GM12878 (cell line): Measurements from ENCODE around the gene CCDC97. TPM values are rescaled to one million over a fixed set of nuclear protein-coding genes. Genes with fewer than 3 reads are reported as not detected.
A peak's percentile ranks its signal among the peaks of the same experiment; 100 is the strongest.

Experiments
- BACH1 ChIP-seq: fragments of 450-650 bp; IDR thresholded peaks from 2 replicates; pipeline ENCODE4 v1.6.1; 2017; ENCODE audit warnings: mild to moderate bottlenecking, borderline replicate concordance
- FOS ChIP-seq: IDR thresholded peaks from 3 replicates; pipeline ENCODE4 v1.6.1; 2011; ENCODE audit warnings: borderline replicate concordance; ENCODE audit not compliant: insufficient read length; ENCODE audit errors: extremely low read depth
- FOXK2 ChIP-seq: fragments of 450-650 bp; IDR thresholded peaks from 2 replicates; pipeline ENCODE4 v1.6.1; 2017; ENCODE audit warnings: mild to moderate bottlenecking, moderate library complexity
- HCFC1 ChIP-seq: fragments of 150-350 bp; IDR thresholded peaks from 2 replicates; pipeline ENCODE4 v1.6.1; 2014; ENCODE audit warnings: low read length
- JUNB ChIP-seq: IDR thresholded peaks from 2 replicates; pipeline ENCODE4 v1.6.1; 2016; ENCODE audit warnings: antibody characterized with exemption, mild to moderate bottlenecking
- KLF5 ChIP-seq: fragments of 450-650 bp; IDR thresholded peaks from 2 replicates; pipeline ENCODE4 v1.6.1; 2014; ENCODE audit warnings: mild to moderate bottlenecking; ENCODE audit not compliant: partially characterized antibody
- MEF2A ChIP-seq: IDR thresholded peaks from 2 replicates; pipeline ENCODE4 v1.6.1; 2011; ENCODE audit warnings: low read depth, mild to moderate bottlenecking, low read length, moderate library complexity; ENCODE audit not compliant: insufficient read depth
- MTA3 ChIP-seq: IDR thresholded peaks from 2 replicates; pipeline ENCODE4 v1.6.1; 2012; ENCODE audit warnings: low read length, inconsistent platforms, borderline replicate concordance
- NFYB ChIP-seq: IDR thresholded peaks from 2 replicates; pipeline ENCODE4 v1.6.1; 2011; ENCODE audit warnings: low read depth, mild to moderate bottlenecking, low read length, improper control_type of control experiment, moderate library complexity; ENCODE audit not compliant: insufficient read depth
- NR2F1 ChIP-seq: fragments of 450-650 bp; conservative IDR thresholded peaks from 2 replicates; pipeline ENCODE4 v1.6.1; 2017; ENCODE audit warnings: mild to moderate bottlenecking
- PML ChIP-seq: IDR thresholded peaks from 2 replicates; pipeline ENCODE4 v1.6.1; 2012; ENCODE audit warnings: low read length, inconsistent platforms
- POLR2AphosphoS5 ChIP-seq: IDR thresholded peaks from 2 replicates; pipeline ENCODE4 v1.6.1; 2011; ENCODE audit warnings: mild to moderate bottlenecking, low read length, inconsistent platforms
- POU2F2 ChIP-seq: IDR thresholded peaks from 3 replicates; pipeline ENCODE4 v1.6.1; 2011; ENCODE audit warnings: low read depth, mild to moderate bottlenecking, low read length, borderline replicate concordance
- RAD21 ChIP-seq: IDR thresholded peaks from 2 replicates; pipeline ENCODE4 v1.6.1; 2011; ENCODE audit warnings: mild to moderate bottlenecking, low read depth, low read length, moderate library complexity; ENCODE audit not compliant: insufficient read depth
- RAD51 ChIP-seq: fragments of 450-650 bp; IDR thresholded peaks from 2 replicates; pipeline ENCODE4 v1.6.1; 2016; ENCODE audit warnings: moderate library complexity, mild to moderate bottlenecking, inconsistent platforms
- RFX5 ChIP-seq: IDR thresholded peaks from 2 replicates; pipeline ENCODE4 v1.6.1; 2011; ENCODE audit warnings: low read depth, low read length, improper control_type of control experiment
- SIX5 ChIP-seq: IDR thresholded peaks from 2 replicates; pipeline ENCODE4 v1.6.1; 2011; ENCODE audit warnings: mild to moderate bottlenecking, low read depth, low read length, moderate library complexity; ENCODE audit not compliant: severe bottlenecking
- SMAD5 ChIP-seq: IDR thresholded peaks from 2 replicates; pipeline ENCODE4 v1.6.1; 2016; ENCODE audit warnings: antibody characterized with exemption, low read depth
- SREBF1 ChIP-seq: IDR thresholded peaks from 2 replicates; pipeline ENCODE4 v1.6.1; 2012; ENCODE audit warnings: mild to moderate bottlenecking, low read length
- STAT1 ChIP-seq: fragments of 450-650 bp; conservative IDR thresholded peaks from 2 replicates; pipeline ENCODE4 v1.6.1; 2014; ENCODE audit warnings: antibody characterized with exemption, mild to moderate bottlenecking
- STAT3 ChIP-seq: IDR thresholded peaks from 2 replicates; pipeline ENCODE4 v1.6.1; 2011; ENCODE audit warnings: low read depth, low read length, improper control_type of control experiment
- SUZ12 ChIP-seq: fragments of 200-600 bp; sonication (generic); IDR thresholded peaks from one replicate; pipeline ENCODE4 v1.6.1; 2018; ENCODE audit warnings: antibody characterized with exemption, mild to moderate bottlenecking; ENCODE audit not compliant: unreplicated experiment
- ZNF24 ChIP-seq: fragments of 450-650 bp; IDR thresholded peaks from 2 replicates; pipeline ENCODE4 v1.6.1; 2017; ENCODE audit warnings: antibody characterized with exemption, mild to moderate bottlenecking
- polyA plus RNA-seq, 11 experiments: library from polyadenylated mRNA; depleted of rRNA in 4 of 11; unstranded in 6 of 11; stranded (reverse) in 5 of 11; fragments of >200 nt; fragmentation: Nextera tagmentation in 4 of 11; fragmentation: Illumina TruSeq in 1 of 11; extraction: Ambion mirVana in 4 of 11; extraction: Trizol in 1 of 11; gene quantifications; 1 replicate in 1 of 11; 2 replicates in 10 of 11; pipeline versions ENCODE4 v1.2.1 to v1.2.3, GENCODE V29; 2011 to 2016; ENCODE audit warnings: inconsistent platforms in 2 of 11, missing spikeins in 2 of 11, low read depth in 1 of 11
- total RNA-seq, 4 experiments: library from RNA; depleted of rRNA in 3 of 4; stranded (reverse); fragments of >200 nt in 3 of 4; fragmentation: Illumina TruSeq in 1 of 4; extraction: Trizol in 1 of 4; gene quantifications; 2 replicates each; pipeline versions ENCODE4 v1.2.1 to v1.2.3, GENCODE V29; 2013 to 2021
- TF ChIP-seq, protein P1 (sequence below): IDR thresholded peaks from 2 replicates; pipeline ENCODE4 v1.6.1; 2011; ENCODE audit warnings: low read depth, mild to moderate bottlenecking, low read length, moderate library complexity, borderline replicate concordance; ENCODE audit errors: extremely low read depth
- TF ChIP-seq, protein P2 (sequence below): IDR thresholded peaks from 2 replicates; pipeline ENCODE4 v1.6.1; 2012; ENCODE audit warnings: low read length, inconsistent platforms
- TF ChIP-seq, protein P3 (sequence below): fragments of 150-350 bp; IDR thresholded peaks from 2 replicates; pipeline ENCODE4 v1.6.1; 2016; ENCODE audit warnings: low read depth, low read length

CCDC97 gene
- total and polyA plus RNA-seq, 10 of the 15 experiments (the other 5 are each of a cell fraction or from before 2014, with no cell fraction given): 1.8 to 34.1 (median 18.8) TPM

DNA sequence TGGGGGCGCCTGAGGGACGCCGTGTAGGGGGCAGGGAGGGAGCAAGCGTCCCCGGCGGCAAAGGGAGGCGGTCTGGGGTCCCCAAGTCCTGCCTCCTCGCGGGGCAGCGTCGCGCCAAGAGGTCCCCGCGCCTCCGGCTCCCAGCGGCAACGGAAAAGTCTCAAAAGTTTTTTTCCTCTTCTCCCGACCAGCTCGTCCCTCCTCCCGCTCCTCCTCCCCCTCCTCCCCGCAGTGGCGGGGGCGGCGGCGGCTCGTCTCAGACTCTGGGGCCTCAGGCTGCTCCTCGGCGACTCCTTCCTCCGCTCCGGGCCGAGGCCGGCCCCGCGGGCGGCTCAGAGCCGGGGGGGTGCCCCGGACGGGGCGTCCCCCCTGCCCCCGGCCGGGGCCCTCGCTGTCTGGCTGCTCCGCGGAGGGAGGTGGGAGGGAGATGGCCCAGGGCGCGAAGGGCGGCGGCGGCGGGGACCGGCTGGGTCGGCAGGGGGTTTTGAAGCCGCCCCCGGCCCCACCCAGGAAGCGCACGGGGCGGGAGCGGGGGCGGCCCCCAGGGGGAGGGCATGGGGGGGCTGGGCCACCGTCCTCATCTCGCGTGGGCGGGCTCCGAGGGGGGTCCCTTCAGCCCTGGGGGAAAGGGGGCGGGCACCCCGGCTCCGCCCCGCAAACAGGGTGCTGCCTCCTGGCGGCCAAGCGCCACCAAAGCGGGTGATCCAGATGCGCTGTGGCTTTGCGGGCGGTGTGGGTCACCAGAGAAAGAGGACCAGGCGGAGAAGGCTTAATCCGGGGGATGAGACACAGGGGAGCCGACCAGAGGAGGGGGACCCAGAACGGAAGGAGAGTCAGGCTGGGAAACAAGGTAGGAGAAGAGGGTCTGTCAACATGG, 43.7 kb downstream of the CCDC97 start, which contains the start of gene TGFB1 (continued):
- TF ChIP-seq RAD21 (peak; percentile 56), KLF5 (no peak), BACH1 (peak; percentile 64), FOXK2 (no peak), NR2F1 (peak; percentile 65), SMAD5 (0 out of 2 replicates have a peak, but pooled peaks have one; percentile 8), MTA3 (no peak), JUNB (no peak), POLR2AphosphoS5 (peak; percentile 82), FOS (no peak), HCFC1 (no peak), RAD51 (no peak), RFX5 (no peak), SIX5 (no peak), NFYB (no peak), POU2F2 (0 out of 3 replicates have a peak, but pooled peaks have one; percentile 3), STAT3 (no peak), STAT1 (0 out of 2 replicates have a peak, but pooled peaks have one; percentile 46), PML (peak; percentile 75; the same call in 1 of the 2 replicates), MEF2A (no peak), SREBF1 (no peak), ZNF24 (no peak), SUZ12 (no peak)
- TF ChIP-seq, protein P1, sequence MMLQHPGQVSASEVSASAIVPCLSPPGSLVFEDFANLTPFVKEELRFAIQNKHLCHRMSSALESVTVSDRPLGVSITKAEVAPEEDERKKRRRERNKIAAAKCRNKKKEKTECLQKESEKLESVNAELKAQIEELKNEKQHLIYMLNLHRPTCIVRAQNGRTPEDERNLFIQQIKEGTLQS: no peak
- TF ChIP-seq, protein P2, sequence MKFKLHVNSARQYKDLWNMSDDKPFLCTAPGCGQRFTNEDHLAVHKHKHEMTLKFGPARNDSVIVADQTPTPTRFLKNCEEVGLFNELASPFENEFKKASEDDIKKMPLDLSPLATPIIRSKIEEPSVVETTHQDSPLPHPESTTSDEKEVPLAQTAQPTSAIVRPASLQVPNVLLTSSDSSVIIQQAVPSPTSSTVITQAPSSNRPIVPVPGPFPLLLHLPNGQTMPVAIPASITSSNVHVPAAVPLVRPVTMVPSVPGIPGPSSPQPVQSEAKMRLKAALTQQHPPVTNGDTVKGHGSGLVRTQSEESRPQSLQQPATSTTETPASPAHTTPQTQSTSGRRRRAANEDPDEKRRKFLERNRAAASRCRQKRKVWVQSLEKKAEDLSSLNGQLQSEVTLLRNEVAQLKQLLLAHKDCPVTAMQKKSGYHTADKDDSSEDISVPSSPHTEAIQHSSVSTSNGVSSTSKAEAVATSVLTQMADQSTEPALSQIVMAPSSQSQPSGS: no peak
- TF ChIP-seq, protein P3, sequence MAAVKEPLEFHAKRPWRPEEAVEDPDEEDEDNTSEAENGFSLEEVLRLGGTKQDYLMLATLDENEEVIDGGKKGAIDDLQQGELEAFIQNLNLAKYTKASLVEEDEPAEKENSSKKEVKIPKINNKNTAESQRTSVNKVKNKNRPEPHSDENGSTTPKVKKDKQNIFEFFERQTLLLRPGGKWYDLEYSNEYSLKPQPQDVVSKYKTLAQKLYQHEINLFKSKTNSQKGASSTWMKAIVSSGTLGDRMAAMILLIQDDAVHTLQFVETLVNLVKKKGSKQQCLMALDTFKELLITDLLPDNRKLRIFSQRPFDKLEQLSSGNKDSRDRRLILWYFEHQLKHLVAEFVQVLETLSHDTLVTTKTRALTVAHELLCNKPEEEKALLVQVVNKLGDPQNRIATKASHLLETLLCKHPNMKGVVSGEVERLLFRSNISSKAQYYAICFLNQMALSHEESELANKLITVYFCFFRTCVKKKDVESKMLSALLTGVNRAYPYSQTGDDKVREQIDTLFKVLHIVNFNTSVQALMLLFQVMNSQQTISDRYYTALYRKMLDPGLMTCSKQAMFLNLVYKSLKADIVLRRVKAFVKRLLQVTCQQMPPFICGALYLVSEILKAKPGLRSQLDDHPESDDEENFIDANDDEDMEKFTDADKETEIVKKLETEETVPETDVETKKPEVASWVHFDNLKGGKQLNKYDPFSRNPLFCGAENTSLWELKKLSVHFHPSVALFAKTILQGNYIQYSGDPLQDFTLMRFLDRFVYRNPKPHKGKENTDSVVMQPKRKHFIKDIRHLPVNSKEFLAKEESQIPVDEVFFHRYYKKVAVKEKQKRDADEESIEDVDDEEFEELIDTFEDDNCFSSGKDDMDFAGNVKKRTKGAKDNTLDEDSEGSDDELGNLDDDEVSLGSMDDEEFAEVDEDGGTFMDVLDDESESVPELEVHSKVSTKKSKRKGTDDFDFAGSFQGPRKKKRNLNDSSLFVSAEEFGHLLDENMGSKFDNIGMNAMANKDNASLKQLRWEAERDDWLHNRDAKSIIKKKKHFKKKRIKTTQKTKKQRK: no peak
